ENCODE data around the gene GOLPH3L.
"Not testable (repeated sequence)": the region's sequence is repeated elsewhere in the genome, so short reads cannot be mapped to it uniquely, and the experiment has no call there.

GOLPH3L gene

GRCh38 chr1:150601540-150601939 lies 95.4 kb downstream of the GOLPH3L start:
- no peak for TF ChIP-seq CTCF (IDR thresholded peaks at IDR 0.05; ENCODE audit: extremely low read depth, insufficient read depth, missing control alignments)
- no peak for DNase-seq (ENCODE audit: low spot score)
- in situ Hi-C loops (cut with MboI; ENCODE audit: low pct_unique_long_range_greater_than_20kb, low sequenced_read_pairs, unreplicated experiment) = no loop called here

- DNase-seq (ENCODE audit: low spot score); in situ Hi-C loops (cut with MboI; ENCODE audit: low pct_unique_long_range_greater_than_20kb, low sequenced_read_pairs, unreplicated experiment): not testable (repeated sequence)
Measured at GRCh38 chr1:150598346-150598745, 98.6 kb downstream of the GOLPH3L start.

- in situ Hi-C loops (cut with MboI; ENCODE audit: low pct_unique_long_range_greater_than_20kb, low sequenced_read_pairs, unreplicated experiment) = no loop called here
- no peak for TF ChIP-seq CTCF (IDR thresholded peaks at IDR 0.05; ENCODE audit: extremely low read depth, insufficient read depth, missing control alignments)
- no peak for DNase-seq (ENCODE audit: low spot score)
Measured at GRCh38 chr1:150596976-150597375, 100.0 kb downstream of the GOLPH3L start.
